ENCODE results near the gene PTPRM. TPM values are rescaled to one million over a fixed set of nuclear protein-coding genes. Genes with fewer than 3 reads are reported as not detected.

PTPRM gene
- total RNA-seq, 1 experiment from 2014 or later, result 14.5 TPM

DNA sequence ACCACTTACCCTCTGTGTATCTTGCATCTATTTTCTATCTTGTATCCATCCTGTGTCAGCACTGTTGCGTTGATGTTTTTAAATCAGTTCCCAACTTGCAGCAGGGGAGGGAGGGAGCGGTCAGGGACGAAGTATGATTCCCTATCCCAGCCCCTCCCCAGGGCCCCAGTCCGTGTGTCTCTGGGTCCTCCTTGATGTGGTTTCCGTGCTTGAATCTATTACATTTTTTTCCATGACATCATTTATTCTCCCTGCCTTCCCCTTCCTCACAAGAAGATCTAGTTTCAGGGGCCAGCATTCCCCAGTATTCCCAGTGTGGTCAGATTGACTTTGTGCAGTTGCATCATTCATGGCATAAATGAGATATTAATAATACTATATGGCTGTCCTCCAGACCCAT is 479.3 kb downstream of the PTPRM start:
- DNase-seq (ENCODE audit: low read depth, low spot score), result no peak
- Histone ChIP-seq H2AFZ (ENCODE audit: low read depth, low read length, poor library complexity, severe bottlenecking) (no peak overlapping the region), H3K4me2 (ENCODE audit: low read length) (peak overlapping the region; percentile 17), H3K9me3 (ENCODE audit: control insufficient read depth in 1 of 2, insufficient read depth in 1 of 2, low read depth in 1 of 2, low read length in 2 of 2) (no peaks in the 10 kb centered on the region), H3K9me2 (ENCODE audit: insufficient read depth) (no peaks in the 10 kb centered on the region), H3K4me1 (ENCODE audit: control insufficient read depth in 1 of 2, insufficient read depth in 2 of 2, low read length in 2 of 2) (peaks cover 0 to 17% of the 10 kb centered on the region in 2 experiments; a peak in 1 of 4 replicates), H3K4me3 (replicated peaks in 1 of 2; ENCODE audit: low read depth in 1 of 2, low read length in 2 of 2) (no peak overlapping the region), H3K27ac (ENCODE audit: low read depth, low read length) (no peak overlapping the region), H3K36me3 (ENCODE audit: control insufficient read depth in 1 of 2, insufficient read depth in 2 of 2, low read length in 2 of 2) (no peaks in the 10 kb centered on the region), H3K9ac (ENCODE audit: low read length) (no peak overlapping the region), H3K27me3 (ENCODE audit: insufficient read depth, low read length) (no peaks in the 10 kb centered on the region), H4K20me1 (ENCODE audit: insufficient read depth) (no peaks in the 10 kb centered on the region), H3K79me2 (ENCODE audit: insufficient read depth, low read length) (no peaks in the 10 kb centered on the region)
- no peak for TF ChIP-seq TCF7L2 (IDR thresholded peaks at IDR 0.05; ENCODE audit: borderline replicate concordance, extremely low read depth, insufficient read depth, insufficient read length)
- no peak for TF ChIP-seq SP1 (IDR thresholded peaks at IDR 0.05; ENCODE audit: low read depth)
- TF ChIP-seq, protein P1, sequence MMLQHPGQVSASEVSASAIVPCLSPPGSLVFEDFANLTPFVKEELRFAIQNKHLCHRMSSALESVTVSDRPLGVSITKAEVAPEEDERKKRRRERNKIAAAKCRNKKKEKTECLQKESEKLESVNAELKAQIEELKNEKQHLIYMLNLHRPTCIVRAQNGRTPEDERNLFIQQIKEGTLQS (IDR thresholded peaks at IDR 0.05), result no peak
- CTCF ChIA-PET, result no interaction called here
- no peak for ATAC-seq
- RAD21 ChIA-PET (ENCODE audit: low non-redundant PET in 1 of 2, low total read pairs in 2 of 2, uncharacterized antibody in 2 of 2, unreplicated experiment in 2 of 2), result no interaction called here
- BruUV-seq (replicated peaks), result no TSS peak
- POLR2A ChIA-PET, result no interaction called here
- intact Hi-C loops (cut with micrococcal nuclease), result no loop called here

DNA sequence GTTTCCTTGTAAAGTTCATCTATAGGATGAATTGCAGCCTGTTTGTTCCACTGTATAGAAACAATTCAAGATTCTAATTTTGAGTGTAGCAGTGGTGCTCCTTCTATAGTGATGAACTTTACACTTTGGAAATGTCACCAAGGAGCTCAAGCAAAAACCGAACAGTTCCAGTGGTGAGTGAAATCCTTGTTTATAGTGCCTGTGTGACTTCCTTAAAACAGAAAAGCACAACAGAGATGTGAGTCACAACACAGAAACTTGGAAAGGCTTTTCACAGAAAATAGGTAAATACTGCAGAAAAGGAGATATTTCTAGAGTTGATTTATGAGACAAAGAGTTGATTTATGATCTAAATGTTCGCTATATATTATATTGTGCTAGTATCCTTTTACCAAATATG is 482.0 kb downstream of the PTPRM start:
- no TSS peak for BruUV-seq (replicated peaks)

More for the DNA sequence above, 482.0 kb downstream of the PTPRM start:
- DNase-seq (ENCODE audit: low read depth, low spot score), result no peak
- no peaks in the 10 kb centered on the region for H3K9me3 ChIP-seq (ENCODE audit: control insufficient read depth in 1 of 2, insufficient read depth in 1 of 2, low read depth in 1 of 2, low read length in 2 of 2)
- H3K9me2 ChIP-seq (ENCODE audit: insufficient read depth), result no peaks in the 10 kb centered on the region
- no peaks in the 10 kb centered on the region for H4K20me1 ChIP-seq (ENCODE audit: insufficient read depth)
- ATAC-seq, result no peak
- intact Hi-C loops (cut with micrococcal nuclease), result no loop called here
- no peak for TF ChIP-seq SRF (IDR thresholded peaks at IDR 0.05; ENCODE audit: low read depth)
- TF ChIP-seq YY1 (IDR thresholded peaks at IDR 0.05; ENCODE audit: extremely low read depth, insufficient replicate concordance, low read depth, low read length), result no peak
- TF ChIP-seq JUND (IDR thresholded peaks at IDR 0.05), result no peak
- TF ChIP-seq, protein P2, sequence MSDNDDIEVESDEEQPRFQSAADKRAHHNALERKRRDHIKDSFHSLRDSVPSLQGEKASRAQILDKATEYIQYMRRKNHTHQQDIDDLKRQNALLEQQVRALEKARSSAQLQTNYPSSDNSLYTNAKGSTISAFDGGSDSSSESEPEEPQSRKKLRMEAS (IDR thresholded peaks at IDR 0.05), result no peak
- TF ChIP-seq TCF7L2 (IDR thresholded peaks at IDR 0.05; ENCODE audit: borderline replicate concordance, extremely low read depth, insufficient read depth, insufficient read length), result no peak
- TF ChIP-seq EGR1 (IDR thresholded peaks at IDR 0.05; ENCODE audit: low read depth), result no peak
- TF ChIP-seq, protein P1 (IDR thresholded peaks at IDR 0.05), result no peak
- no peaks in the 10 kb centered on the region for H3K79me2 ChIP-seq (ENCODE audit: insufficient read depth, low read length)
- H3K36me3 ChIP-seq (ENCODE audit: control insufficient read depth in 1 of 2, insufficient read depth in 2 of 2, low read length in 2 of 2), result no peaks in the 10 kb centered on the region
- no peak overlapping the region for H3K4me3 ChIP-seq (replicated peaks in 1 of 2; ENCODE audit: low read depth in 1 of 2, low read length in 2 of 2)
- ChIA-PET CTCF (no interaction called here), POLR2A (no interaction called here), RAD21 (ENCODE audit: low non-redundant PET in 1 of 2, low total read pairs in 2 of 2, uncharacterized antibody in 2 of 2, unreplicated experiment in 2 of 2) (no interaction called here)
- no peak overlapping the region for H3K27ac ChIP-seq (ENCODE audit: low read depth, low read length)
- H2AFZ ChIP-seq (ENCODE audit: low read depth, low read length, poor library complexity, severe bottlenecking), result no peak overlapping the region
- H3K27me3 ChIP-seq (ENCODE audit: insufficient read depth, low read length), result no peaks in the 10 kb centered on the region
- H3K4me1 ChIP-seq (ENCODE audit: control insufficient read depth in 1 of 2, insufficient read depth in 2 of 2, low read length in 2 of 2), result peaks cover 0 to 17% of the 10 kb centered on the region in 2 experiments; a peak in 1 of 4 replicates
- no peak overlapping the region for H3K9ac ChIP-seq (ENCODE audit: low read length)
- H3K4me2 ChIP-seq (ENCODE audit: low read length), result no peak overlapping the region

Measured in HCT116 (cell line).